ENCODE measurements around the gene PKD2L1.
A peak's percentile ranks its signal among the peaks of the same experiment; 100 is the strongest.

PKD2L1 gene

DNA sequence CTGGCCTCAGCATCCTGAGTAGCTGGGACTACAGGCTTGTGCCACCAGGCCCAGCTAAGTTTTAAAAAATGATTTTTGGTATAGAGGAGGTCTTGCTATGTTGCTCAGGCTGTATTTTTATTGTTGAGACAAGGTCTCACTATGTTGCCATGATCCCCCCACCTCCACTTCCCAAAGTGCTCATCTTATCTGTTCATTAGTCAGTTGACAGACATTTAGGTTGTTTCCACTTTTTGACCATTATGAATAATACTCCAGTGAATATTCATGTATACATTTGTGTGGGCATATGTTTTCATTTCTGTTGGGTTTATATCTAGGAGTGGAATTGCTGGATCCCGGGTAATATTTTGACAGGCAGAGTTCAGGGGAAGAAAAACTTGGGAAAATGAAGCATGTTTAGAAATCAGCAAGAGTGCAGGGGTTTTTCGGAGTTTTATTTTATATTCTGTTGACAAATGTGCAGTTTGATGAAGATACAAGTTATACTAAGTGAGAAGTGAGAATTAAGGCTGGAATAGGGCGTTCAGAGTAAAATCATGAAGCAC is 14.3 kb upstream of the PKD2L1 start:
- no peak overlapping the region for H3K27ac ChIP-seq (replicated peaks)
- DNase-seq (ENCODE audit: low read depth in 1 of 2, low spot score in 1 of 2), result no peak
- H3K27me3 ChIP-seq (ENCODE audit: insufficient read depth, poor library complexity, severe bottlenecking), result no peaks in the 10 kb centered on the region
- TF ChIP-seq, protein P1, sequence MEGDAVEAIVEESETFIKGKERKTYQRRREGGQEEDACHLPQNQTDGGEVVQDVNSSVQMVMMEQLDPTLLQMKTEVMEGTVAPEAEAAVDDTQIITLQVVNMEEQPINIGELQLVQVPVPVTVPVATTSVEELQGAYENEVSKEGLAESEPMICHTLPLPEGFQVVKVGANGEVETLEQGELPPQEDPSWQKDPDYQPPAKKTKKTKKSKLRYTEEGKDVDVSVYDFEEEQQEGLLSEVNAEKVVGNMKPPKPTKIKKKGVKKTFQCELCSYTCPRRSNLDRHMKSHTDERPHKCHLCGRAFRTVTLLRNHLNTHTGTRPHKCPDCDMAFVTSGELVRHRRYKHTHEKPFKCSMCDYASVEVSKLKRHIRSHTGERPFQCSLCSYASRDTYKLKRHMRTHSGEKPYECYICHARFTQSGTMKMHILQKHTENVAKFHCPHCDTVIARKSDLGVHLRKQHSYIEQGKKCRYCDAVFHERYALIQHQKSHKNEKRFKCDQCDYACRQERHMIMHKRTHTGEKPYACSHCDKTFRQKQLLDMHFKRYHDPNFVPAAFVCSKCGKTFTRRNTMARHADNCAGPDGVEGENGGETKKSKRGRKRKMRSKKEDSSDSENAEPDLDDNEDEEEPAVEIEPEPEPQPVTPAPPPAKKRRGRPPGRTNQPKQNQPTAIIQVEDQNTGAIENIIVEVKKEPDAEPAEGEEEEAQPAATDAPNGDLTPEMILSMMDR (IDR thresholded peaks at IDR 0.05; ENCODE audit: insufficient read depth, low read length), result no peak
- TF ChIP-seq SPI1 (IDR thresholded peaks at IDR 0.05; ENCODE audit: borderline replicate concordance, low read depth) (no peak), POLR2AphosphoS5 (IDR thresholded peaks at IDR 0.05; ENCODE audit: low read depth) (no peak)
- H3K4me3 ChIP-seq (replicated peaks; ENCODE audit: insufficient read depth, low read length), result no peak overlapping the region

DNA sequence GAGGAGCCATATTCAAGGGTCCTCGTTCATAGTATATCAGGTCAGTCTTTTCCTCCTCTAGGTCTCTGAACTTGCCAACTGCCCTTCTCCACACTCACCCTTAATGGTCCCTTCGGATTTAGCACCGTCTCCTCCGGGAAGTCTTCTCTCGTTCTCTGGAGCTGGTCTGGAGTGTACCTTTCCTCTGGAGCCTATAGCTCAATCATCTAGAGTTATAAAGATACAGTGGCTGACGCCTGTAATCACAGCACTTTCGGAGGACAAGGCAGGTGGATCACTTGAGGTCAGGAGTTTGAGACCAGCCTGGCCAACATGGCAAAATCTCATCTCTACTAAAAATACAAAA is 12.6 kb upstream of the PKD2L1 start:
- Histone ChIP-seq H3K27me3 (ENCODE audit: insufficient read depth, poor library complexity, severe bottlenecking) (no peaks in the 10 kb centered on the region), H3K27ac (replicated peaks) (no peak overlapping the region), H3K4me3 (replicated peaks; ENCODE audit: insufficient read depth, low read length) (no peak overlapping the region)
- TF ChIP-seq, protein P2, sequence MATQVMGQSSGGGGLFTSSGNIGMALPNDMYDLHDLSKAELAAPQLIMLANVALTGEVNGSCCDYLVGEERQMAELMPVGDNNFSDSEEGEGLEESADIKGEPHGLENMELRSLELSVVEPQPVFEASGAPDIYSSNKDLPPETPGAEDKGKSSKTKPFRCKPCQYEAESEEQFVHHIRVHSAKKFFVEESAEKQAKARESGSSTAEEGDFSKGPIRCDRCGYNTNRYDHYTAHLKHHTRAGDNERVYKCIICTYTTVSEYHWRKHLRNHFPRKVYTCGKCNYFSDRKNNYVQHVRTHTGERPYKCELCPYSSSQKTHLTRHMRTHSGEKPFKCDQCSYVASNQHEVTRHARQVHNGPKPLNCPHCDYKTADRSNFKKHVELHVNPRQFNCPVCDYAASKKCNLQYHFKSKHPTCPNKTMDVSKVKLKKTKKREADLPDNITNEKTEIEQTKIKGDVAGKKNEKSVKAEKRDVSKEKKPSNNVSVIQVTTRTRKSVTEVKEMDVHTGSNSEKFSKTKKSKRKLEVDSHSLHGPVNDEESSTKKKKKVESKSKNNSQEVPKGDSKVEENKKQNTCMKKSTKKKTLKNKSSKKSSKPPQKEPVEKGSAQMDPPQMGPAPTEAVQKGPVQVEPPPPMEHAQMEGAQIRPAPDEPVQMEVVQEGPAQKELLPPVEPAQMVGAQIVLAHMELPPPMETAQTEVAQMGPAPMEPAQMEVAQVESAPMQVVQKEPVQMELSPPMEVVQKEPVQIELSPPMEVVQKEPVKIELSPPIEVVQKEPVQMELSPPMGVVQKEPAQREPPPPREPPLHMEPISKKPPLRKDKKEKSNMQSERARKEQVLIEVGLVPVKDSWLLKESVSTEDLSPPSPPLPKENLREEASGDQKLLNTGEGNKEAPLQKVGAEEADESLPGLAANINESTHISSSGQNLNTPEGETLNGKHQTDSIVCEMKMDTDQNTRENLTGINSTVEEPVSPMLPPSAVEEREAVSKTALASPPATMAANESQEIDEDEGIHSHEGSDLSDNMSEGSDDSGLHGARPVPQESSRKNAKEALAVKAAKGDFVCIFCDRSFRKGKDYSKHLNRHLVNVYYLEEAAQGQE (IDR thresholded peaks at IDR 0.05; ENCODE audit: insufficient replicate concordance, low read depth), result no peak
- no peak for TF ChIP-seq GABPA (IDR thresholded peaks at IDR 0.05; ENCODE audit: low read depth)
- no peak for TF ChIP-seq POLR2AphosphoS5 (IDR thresholded peaks at IDR 0.05; ENCODE audit: low read depth)
- TF ChIP-seq SPI1 (IDR thresholded peaks at IDR 0.05; ENCODE audit: borderline replicate concordance, low read depth), result no peak
- TF ChIP-seq, protein P1 (IDR thresholded peaks at IDR 0.05; ENCODE audit: insufficient read depth, low read length), result no peak
- DNase-seq (ENCODE audit: low read depth in 1 of 2, low spot score in 1 of 2), result no peak

DNA sequence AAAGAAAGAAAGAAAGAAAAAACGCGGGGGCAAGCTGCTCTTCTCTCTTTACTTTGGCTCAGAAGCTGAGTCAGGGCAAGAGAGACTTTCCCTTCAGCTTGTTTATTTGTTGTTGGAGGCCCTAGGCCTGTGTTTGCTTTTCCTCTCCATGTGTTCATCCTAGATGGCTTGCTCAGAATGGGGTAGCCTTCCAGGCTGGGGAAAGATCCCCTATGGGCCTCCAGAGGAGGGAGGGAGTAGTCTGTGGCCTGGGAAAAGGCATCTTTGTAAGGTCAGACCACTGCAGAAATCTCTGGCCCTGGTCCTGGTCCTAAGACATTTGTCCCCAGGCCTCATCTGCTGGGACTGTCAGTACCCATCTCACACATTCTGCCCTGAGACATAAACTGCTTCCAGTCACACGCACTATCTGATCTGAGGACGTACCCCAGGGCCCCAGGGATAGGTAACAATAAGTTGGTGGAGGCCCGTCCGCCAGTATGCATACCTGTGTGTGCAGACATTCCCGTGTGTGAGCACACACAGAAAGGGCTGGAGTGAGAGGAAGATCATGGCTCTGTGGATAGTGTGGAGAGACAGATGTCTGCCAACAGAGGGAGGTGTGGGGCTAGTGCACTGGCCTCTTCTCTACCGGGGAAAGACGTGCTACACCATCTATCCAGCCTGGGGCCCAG is 12.1 kb upstream of the PKD2L1 start:
- TF ChIP-seq, protein P2 (IDR thresholded peaks at IDR 0.05; ENCODE audit: insufficient replicate concordance, low read depth), result no peak
- TF ChIP-seq, protein P1 (IDR thresholded peaks at IDR 0.05; ENCODE audit: insufficient read depth, low read length), result peak; percentile 79

More for the DNA sequence above, 12.1 kb upstream of the PKD2L1 start:
- DNase-seq (ENCODE audit: low read depth in 1 of 2, low spot score in 1 of 2), result peak in 1 of 2 experiments; percentile 67
- Histone ChIP-seq H3K4me3 (replicated peaks; ENCODE audit: insufficient read depth, low read length) (no peak overlapping the region), H3K27me3 (ENCODE audit: insufficient read depth, poor library complexity, severe bottlenecking) (no peaks in the 10 kb centered on the region), H3K27ac (replicated peaks) (no peak overlapping the region)

All from HL-60 (cell line).